Skin of body (tissue), 2 donors: ENCODE results near the gene CLTCL1. TPM values are rescaled to one million over a fixed set of nuclear protein-coding genes. Genes with fewer than 3 reads are reported as not detected.
"Not testable (repeated sequence)": the region's sequence is repeated elsewhere in the genome, so short reads cannot be mapped to it uniquely, and the experiment has no call there.

Experiments
- DNase-seq: peaks from one replicate; lab custom pipeline; 2025; lab: John Stamatoyannopoulos, UW
- total RNA-seq: library from RNA; depleted of rRNA; stranded (reverse); fragments of >200 nt; gene quantifications from one replicate; pipeline ENCODE4 v1.2.3, GENCODE V29; 2014

The CLTCL1 gene
- total RNA-seq, 1 donor from 2014 or later, result 12.3 TPM

GRCh38 chr22:19218541-19219233, 72.8 kb downstream of the CLTCL1 start:
- DNase-seq, result no peak

GRCh38 chr22:19216579-19216978, 74.9 kb downstream of the CLTCL1 start:
- no peak for DNase-seq

DNA sequence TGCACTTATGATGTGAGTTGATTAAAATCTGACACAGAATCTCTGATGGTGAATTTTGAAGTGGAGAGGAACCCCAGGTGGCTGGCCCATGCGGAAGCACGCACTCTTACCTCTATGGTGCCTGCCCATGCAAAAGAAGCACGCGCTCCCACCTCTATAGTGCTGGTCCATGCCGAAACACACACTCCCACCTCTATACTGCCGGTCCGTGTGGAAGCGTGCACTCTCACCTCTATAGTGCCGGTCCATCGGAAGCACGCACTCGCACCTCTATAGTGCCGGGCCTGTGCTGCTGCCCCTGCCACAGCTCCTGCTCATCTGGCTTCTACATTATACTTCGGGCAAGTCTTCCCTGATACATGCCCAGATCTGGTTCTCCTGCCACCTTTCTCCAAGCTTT, 76.2 kb downstream of the CLTCL1 start:
- no peak for DNase-seq

GRCh38 chr22:19214078-19214473, 77.4 kb downstream of the CLTCL1 start:
- DNase-seq, result peak; percentile 32

- peak; percentile 5 for DNase-seq
Observed at GRCh38 chr22:19213442-19214077, 78.0 kb downstream of the CLTCL1 start.

GRCh38 chr22:19213001-19213400, 78.5 kb downstream of the CLTCL1 start:
- DNase-seq, result no peak

DNA sequence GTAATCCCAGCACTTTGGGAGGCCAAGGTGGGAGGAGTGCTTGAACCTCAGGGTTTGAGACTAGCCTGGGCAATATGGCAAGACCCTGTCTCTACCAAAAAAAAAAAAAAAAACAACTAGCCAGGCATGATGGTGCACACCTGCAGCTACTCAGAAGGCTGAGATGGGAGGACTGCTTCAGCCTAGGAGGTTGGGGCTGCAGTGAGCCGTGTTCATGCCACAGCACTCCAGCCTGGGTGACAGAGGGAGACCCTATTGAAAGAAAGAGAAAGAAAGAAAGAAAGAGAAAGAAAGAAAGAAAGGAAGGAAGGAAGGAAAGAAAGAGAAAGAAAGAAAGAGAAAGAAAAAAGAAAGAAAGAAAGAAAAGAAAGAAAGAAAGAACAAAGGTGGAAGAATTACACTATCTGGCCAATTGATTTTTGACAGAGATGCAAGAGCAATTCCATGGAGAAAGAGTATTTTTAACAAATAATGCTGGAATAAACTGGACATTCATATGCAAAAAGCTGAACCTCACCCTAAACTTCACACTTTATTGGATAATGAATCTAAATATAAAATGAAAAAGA, 79.1 kb downstream of the CLTCL1 start:
- no peak for DNase-seq

GRCh38 chr22:19210188-19210587, 81.3 kb downstream of the CLTCL1 start:
- no peak for DNase-seq

DNA sequence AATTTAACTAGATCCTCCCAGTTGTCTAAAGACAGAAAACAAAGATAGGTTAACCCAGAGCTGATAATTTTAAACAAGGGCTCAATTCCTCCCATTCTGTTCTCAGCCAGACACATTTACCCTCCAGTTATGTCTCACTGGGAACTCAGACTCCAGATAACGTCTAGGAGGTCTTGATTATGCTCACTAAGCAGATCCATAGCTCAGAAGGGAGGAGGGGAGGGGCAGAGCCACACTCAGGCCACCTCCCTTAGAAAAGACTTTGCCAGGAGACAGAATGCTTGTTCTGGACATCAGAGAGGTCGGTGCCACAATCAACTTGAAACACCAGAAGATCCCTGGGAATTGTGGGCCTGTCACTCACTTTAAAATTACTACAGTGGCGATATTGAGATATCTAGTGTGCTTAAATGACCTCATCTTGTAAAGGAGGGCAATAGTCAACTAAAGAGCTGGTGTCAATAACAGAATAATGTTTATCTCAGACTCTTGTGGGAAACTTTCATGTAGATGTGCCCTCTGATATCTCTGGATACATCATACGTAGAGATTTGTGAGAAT, 83.2 kb downstream of the CLTCL1 start:
- DNase-seq, result no peak

DNA sequence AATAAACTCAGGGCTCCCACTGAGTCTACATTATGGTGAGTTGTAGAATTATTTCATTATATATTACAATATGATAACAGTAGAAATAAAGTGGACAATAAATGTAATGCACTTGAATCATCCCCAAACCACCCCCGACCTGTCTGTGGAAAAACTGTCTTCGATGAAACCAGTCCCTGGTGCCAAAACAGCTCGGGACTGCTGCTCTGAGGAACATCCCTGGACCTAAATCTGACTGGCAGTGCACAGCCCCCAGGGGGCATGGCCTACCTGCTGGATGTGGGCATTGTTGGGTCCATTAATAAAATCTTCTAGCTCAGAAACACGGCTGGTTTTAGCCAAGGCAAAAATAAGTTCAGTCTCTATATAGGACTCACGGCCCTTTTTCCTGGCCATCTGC, 83.6 kb downstream of the CLTCL1 start:
- DNase-seq, result no peak

DNA sequence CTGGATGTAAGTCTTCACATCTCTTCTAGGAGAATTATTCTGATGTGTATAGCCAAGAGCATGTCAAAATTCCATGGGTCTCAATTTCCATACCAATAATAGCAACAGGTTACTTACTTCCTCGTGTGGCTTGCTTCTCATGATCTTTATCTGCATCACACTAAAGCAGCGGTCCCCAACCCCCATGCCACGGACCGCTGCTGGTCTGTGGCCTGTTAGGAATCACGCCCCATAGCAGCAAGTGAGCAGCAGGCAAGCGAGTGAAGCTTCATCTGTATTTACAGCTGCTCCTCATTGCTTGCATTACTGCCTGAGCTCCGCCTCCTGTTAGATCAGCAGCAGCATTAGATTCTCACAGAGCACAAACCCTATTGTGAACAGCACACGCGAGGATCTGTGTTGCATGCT, 84.1 kb downstream of the CLTCL1 start:
- DNase-seq, result no peak

- no peak for DNase-seq
Observed at GRCh38 chr22:19206287-19206686, 85.2 kb downstream of the CLTCL1 start.

DNA sequence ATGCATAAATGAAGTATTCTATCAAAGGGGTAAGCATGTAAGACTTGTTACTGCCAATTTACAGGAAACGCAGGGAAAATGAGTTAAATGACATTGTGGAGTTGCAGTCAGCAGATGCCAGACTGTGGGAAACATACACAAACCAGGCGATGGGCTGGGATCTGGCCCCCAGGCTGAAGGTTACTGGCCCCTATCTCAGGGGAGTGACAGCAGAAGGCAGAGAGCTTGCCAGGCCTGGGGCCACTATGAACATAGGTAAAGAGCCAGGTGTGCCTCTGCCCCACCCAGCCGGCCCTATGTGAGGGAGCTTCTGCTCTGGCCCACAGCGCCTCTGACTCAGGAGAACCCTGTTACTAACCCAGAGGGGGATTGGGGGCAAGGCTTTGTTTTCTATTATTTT, 86.9 kb downstream of the CLTCL1 start:
- DNase-seq, result no peak

DNA sequence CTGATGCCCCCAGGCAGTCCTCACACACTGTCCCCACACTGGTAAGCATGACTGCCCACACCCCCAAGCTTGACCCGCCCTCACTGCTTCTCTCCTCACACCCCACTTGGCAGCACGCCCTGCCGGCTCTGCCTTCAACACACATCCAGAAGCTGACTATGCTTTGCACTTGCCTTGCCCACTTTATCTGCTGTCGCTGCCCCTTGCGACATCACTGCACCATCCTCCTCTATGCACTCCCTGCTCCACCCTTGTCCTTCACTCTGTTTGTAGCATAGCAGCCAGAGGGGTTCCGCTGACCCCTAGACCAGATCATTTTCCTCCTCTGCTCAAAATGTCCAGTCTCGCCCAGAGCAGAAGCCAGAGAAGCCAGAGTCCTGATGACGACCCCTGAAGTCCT, 87.7 kb downstream of the CLTCL1 start:
- no peak for DNase-seq

DNA sequence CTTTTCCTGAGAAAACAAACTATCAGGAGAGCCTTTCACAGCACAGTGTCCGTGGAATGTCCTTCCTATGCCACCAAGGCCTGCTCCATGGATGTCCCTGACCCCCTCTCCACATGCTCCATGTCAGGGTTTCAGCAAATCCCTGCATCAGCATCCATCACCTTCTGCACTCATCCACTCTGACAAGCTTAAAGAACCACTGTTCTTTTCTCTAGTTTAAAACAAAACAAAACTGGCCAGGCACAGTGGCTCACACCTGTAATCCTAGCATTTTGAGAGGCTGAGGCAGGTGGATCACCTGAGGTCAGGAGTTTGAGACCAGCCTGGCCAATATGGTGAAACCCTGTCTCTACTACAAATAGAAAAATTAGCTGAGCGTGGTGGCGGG, 88.7 kb downstream of the CLTCL1 start:
- not testable (repeated sequence) for DNase-seq

DNA sequence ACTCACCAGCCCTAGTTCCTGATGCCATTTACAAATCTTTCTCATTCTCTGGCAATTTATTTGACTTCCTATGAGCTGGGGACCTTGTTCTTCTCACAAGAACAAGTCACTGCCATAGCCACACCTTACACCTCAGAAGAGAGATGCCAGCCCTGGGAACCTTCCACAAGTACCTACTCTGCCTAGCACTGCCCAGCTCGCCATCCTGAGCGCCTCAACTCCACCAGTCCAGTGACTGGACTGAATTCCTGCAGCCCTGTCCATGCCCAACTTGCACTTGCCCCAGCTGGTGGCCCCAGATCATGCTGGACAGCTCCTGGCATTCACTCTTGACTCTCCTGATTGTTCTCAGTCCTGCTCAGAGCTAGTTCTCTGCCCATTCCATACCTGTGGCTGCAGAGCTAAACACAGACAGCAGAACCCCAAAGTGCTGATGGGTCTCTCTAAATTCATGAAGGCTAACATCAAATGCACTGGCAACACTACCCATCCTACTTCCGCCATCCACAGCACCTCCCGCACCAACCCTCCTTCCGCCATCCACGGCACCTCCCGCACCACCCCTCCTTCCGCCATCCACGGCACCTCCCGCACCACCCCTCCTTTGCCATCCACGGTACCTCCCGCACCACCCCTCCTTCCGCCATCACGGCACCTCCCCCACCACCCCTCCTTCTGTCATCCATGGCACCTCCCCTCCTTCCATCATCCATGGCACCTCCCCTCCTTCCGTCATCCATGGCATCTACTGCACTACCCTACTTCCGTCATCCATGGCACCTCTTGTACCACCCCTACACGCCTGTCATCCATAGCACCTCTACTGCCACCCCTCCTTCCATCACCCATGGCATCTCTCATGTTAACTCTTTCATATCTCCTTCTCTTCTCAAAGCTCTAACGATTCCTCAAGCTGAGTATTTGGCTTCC, 89.4 kb downstream of the CLTCL1 start:
- DNase-seq, result no peak

- no peak for DNase-seq
Observed at GRCh38 chr22:19201130-19201868, 90.2 kb downstream of the CLTCL1 start.

GRCh38 chr22:19199479-19199878, 92.0 kb downstream of the CLTCL1 start:
- no peak for DNase-seq

DNA sequence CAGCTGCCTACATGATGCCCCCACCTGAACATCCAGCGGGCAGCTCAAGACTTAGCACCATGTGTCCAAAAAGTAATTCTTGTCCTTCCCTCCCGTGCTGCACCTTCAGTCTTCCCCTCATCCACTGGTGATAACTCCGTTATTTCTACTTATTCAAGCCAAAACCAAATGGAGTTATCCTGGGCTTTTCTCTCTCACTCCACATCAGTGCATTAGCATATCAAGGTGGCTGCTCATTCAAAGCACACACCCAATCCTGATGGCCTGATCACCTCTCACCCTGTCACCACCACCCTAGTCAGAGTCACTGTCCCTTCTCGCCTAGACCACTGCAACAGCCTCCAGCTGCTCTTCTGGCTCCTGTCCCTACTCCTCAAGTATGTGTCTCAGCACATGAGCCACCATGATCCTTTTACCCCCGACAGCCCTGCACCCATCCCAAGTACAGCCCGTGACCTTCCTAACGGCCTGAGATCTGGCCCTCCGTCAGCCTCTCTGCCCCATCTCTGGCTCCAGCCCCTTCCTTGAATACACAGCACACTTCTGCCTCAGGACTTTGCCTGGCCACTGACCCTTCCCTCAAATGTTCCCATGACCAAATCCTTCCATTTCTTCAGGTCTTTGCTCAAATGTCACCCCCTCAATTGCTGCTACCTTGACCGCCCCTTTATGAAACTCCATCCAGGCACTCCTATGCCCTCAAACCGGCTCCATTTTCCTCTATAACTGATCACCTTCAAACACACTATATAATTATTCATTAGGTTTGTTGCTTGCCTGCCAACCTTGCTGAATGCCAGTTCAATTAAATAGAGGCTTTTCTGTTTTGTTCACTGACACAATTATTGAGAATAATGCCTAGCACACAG, 93.3 kb downstream of the CLTCL1 start:
- DNase-seq, result no peak
